WTC11 (cell line): ENCODE data around the gene EEA1. TPM values are rescaled to one million over a fixed set of nuclear protein-coding genes. Genes with fewer than 3 reads are reported as not detected.

Source experiments
- ATAC-seq: fragments of 200-7000 bp; cut with Tn5 transposase; 2 replicates; pipeline ENCODE4 v1.10.0; 2021; ENCODE audit warnings: mild to moderate bottlenecking, moderate library complexity
- CTCF ChIA-PET: fragments of 300-600 bp; sonication (Branson Sonifier 250); formaldehyde crosslinking; loops from one replicate; lab custom pipeline; 2021; ENCODE audit warnings: antibody characterized with exemption; lab: Charles Lee
- POLR2A ChIA-PET: fragments of 350-600 bp; sonication (Branson Sonifier 250); formaldehyde crosslinking; loops from one replicate; lab custom pipeline; 2021; ENCODE audit warnings: antibody characterized with exemption; lab: Charles Lee
- DNase-seq: peaks from one replicate; pipeline ENCODE4 v3.0.0; 2021; ENCODE audit warnings: low spot score
- H3K27ac Mint-ChIP-seq: 2 replicates; pipeline ENCODE4 v1.8.0; 2021; ENCODE audit warnings: mixed read lengths
- H3K27me3 Mint-ChIP-seq: 2 replicates; pipeline ENCODE4 v1.8.0; 2021; ENCODE audit warnings: low read depth, mild to moderate bottlenecking, moderate library complexity, mixed read lengths
- H3K36me3 Mint-ChIP-seq: 2 replicates; pipeline ENCODE4 v1.8.0; 2021; ENCODE audit warnings: mixed read lengths
- H3K4me1 Mint-ChIP-seq: 2 replicates; pipeline ENCODE4 v1.8.0; 2022; ENCODE audit warnings: mixed read lengths
- H3K4me3 Mint-ChIP-seq: 2 replicates; pipeline ENCODE4 v1.8.0; 2021; ENCODE audit warnings: mild to moderate bottlenecking, moderate library complexity, mixed read lengths
- H3K9me3 Mint-ChIP-seq: 2 replicates; pipeline ENCODE4 v1.8.0; 2021; ENCODE audit warnings: mixed read lengths
- AR ChIP-seq: fragments of 250-450 bp; sonication (Bioruptor Pico); IDR thresholded peaks from 2 replicates; pipeline ENCODE4 v1.9.0; 2021; ENCODE audit warnings: mild to moderate bottlenecking
- ATF1 ChIP-seq: sonication (generic); formaldehyde crosslinking; IDR thresholded peaks from 2 replicates; pipeline ENCODE4 v1.8.1; 2023; ENCODE audit warnings: mild to moderate bottlenecking, moderate library complexity, missing genetic modification reagents
- ATF2 ChIP-seq: sonication (generic); formaldehyde crosslinking; IDR thresholded peaks from 2 replicates; pipeline ENCODE4 v1.8.1; 2022; ENCODE audit warnings: low read depth, missing genetic modification reagents, borderline replicate concordance
- CDX4 ChIP-seq: fragments of 250-450 bp; sonication (Bioruptor Pico); IDR thresholded peaks from 2 replicates; pipeline ENCODE4 v1.9.0; 2021; ENCODE audit warnings: moderate library complexity, mild to moderate bottlenecking, inconsistent platforms, borderline replicate concordance
- CTCF ChIP-seq: fragments of 200-600 bp; IDR thresholded peaks from 2 replicates; pipeline ENCODE4 v1.8.0; 2022; ENCODE audit warnings: antibody characterized with exemption
- FOXP1 ChIP-seq: sonication (generic); formaldehyde crosslinking; IDR thresholded peaks from 2 replicates; pipeline ENCODE4 v1.8.0; 2022; ENCODE audit warnings: missing genetic modification reagents, mild to moderate bottlenecking, moderate library complexity, borderline replicate concordance
- HMGA2 ChIP-seq: fragments of 250-450 bp; sonication (Bioruptor Pico); IDR thresholded peaks from 2 replicates; pipeline ENCODE4 v1.4.0; 2021; ENCODE audit warnings: mild to moderate bottlenecking, moderate library complexity
- MAX ChIP-seq: sonication (generic); formaldehyde crosslinking; IDR thresholded peaks from 2 replicates; pipeline ENCODE4 v1.8.0; 2022; ENCODE audit warnings: mild to moderate bottlenecking, missing genetic modification reagents
- NFATC4 ChIP-seq: fragments of 250-450 bp; sonication (Bioruptor Pico); IDR thresholded peaks from 2 replicates; pipeline ENCODE4 v1.9.0; 2021; ENCODE audit warnings: mild to moderate bottlenecking
- NFE2L1 ChIP-seq: sonication (generic); formaldehyde crosslinking; IDR thresholded peaks from 2 replicates; pipeline ENCODE4 v1.8.1; 2023; ENCODE audit warnings: missing genetic modification reagents
- NFYB ChIP-seq: sonication (generic); formaldehyde crosslinking; conservative IDR thresholded peaks from 2 replicates; pipeline ENCODE4 v1.8.0; 2022; ENCODE audit warnings: low read depth, missing genetic modification reagents
- SP1 ChIP-seq: sonication (generic); formaldehyde crosslinking; conservative IDR thresholded peaks from 2 replicates; pipeline ENCODE4 v1.8.1; 2022; ENCODE audit warnings: missing genetic modification reagents
- TCF7 ChIP-seq: sonication (generic); formaldehyde crosslinking; IDR thresholded peaks from 2 replicates; pipeline ENCODE4 v1.8.0; 2022; ENCODE audit warnings: mild to moderate bottlenecking, low read depth, missing genetic modification reagents, moderate library complexity
- USF2 ChIP-seq: sonication (generic); formaldehyde crosslinking; IDR thresholded peaks from 2 replicates; pipeline ENCODE4 v1.8.1; 2023; ENCODE audit warnings: mild to moderate bottlenecking, missing genetic modification reagents, moderate library complexity
- ZBTB21 ChIP-seq: sonication (generic); formaldehyde crosslinking; IDR thresholded peaks from 2 replicates; pipeline ENCODE4 v1.8.1; 2023; ENCODE audit warnings: mild to moderate bottlenecking, missing genetic modification reagents, borderline replicate concordance
- ZNF263 ChIP-seq: sonication (generic); formaldehyde crosslinking; IDR thresholded peaks from 2 replicates; pipeline ENCODE4 v1.8.1; 2022; ENCODE audit warnings: low read depth, mild to moderate bottlenecking, moderate library complexity, missing genetic modification reagents
- ZNF281 ChIP-seq: sonication (generic); formaldehyde crosslinking; IDR thresholded peaks from 2 replicates; pipeline ENCODE4 v1.8.0; 2023; ENCODE audit warnings: mild to moderate bottlenecking, missing genetic modification reagents
- ZNF416 ChIP-seq: fragments of 250-450 bp; sonication (Bioruptor Pico); IDR thresholded peaks from 2 replicates; pipeline ENCODE4 v1.9.0; 2021; ENCODE audit warnings: mild to moderate bottlenecking, inconsistent platforms
- ZNF423 ChIP-seq: fragments of 250-450 bp; sonication (Bioruptor Pico); IDR thresholded peaks from 2 replicates; pipeline ENCODE4 v2.1.2; 2022; ENCODE audit warnings: mild to moderate bottlenecking, moderate library complexity
- ZNF671 ChIP-seq: fragments of 250-450 bp; sonication (Bioruptor Pico); IDR thresholded peaks from 2 replicates; pipeline ENCODE4 v1.8.0; 2021; ENCODE audit warnings: mild to moderate bottlenecking
- total RNA-seq: library from RNA; stranded (reverse); gene quantifications from 3 replicates; pipeline ENCODE4 v1.2.3, GENCODE V29; 2021

EEA1 gene
- total RNA-seq, 1 experiment from 2014 or later: 20.3 TPM

- ChIA-PET POLR2A (interaction anchor here (0.7 kb wide), 2 partner anchors 76 to 1003 kb away, joined by 3 to 4 read pairs; no protein-coding TSS in a partner anchor), CTCF (no interaction called here)
- ATAC-seq (no peak), DNase-seq (no peak)
- Mint-ChIP-seq H3K27ac (no peak overlapping the region), H3K4me3 (no peak overlapping the region), H3K27me3 (no peaks in the 10 kb centered on the region), H3K36me3 (peaks cover 26% of the 10 kb centered on the region), H3K4me1 (peaks cover 16% of the 10 kb centered on the region), H3K9me3 (peaks cover 22% of the 10 kb centered on the region)
- TF ChIP-seq ATF1 (no peak), ZNF416 (CRISPR knock-in tag) (no peak), ZNF671 (no peak), ZNF263 (CRISPR knock-in tag) (no peak), SP1 (CRISPR knock-in tag) (no peak), FOXP1 (CRISPR knock-in tag) (no peak), MAX (CRISPR knock-in tag) (no peak), TCF7 (CRISPR knock-in tag) (no peak), NFYB (no peak), CDX4 (CRISPR knock-in tag) (no peak), ZBTB21 (CRISPR knock-in tag) (no peak), ZNF423 (CRISPR knock-in tag) (no peak)
- TF ChIP-seq, all 79 proteins: peak for 0
Observed at GRCh38 chr12:92876496-92876895, 52.6 kb downstream of the EEA1 start.

GRCh38 chr12:92871116-92871515, 58.0 kb downstream of the EEA1 start:
- CTCF ChIA-PET: interaction anchor here (1.1 kb wide), 1 partner anchor 11 kb away, joined by 3 read pairs; no protein-coding TSS in a partner anchor
- 0 out of 2 replicates have a peak, but pooled peaks have one; percentile 3 for TF ChIP-seq HMGA2 (CRISPR knock-in tag)
- TF ChIP-seq ATF2 (CRISPR knock-in tag): no peak
- H3K9me3 Mint-ChIP-seq: no peaks in the 10 kb centered on the region
- H3K4me3 Mint-ChIP-seq: no peak overlapping the region
- DNase-seq (no peak), ATAC-seq (no peak)
- no peak overlapping the region for H3K27ac Mint-ChIP-seq
- no peaks in the 10 kb centered on the region for H3K27me3 Mint-ChIP-seq
- H3K36me3 Mint-ChIP-seq: no peaks in the 10 kb centered on the region
- H3K4me1 Mint-ChIP-seq: no peaks in the 10 kb centered on the region; the same call in 1 of the 2 replicates
- POLR2A ChIA-PET: no interaction called here

GRCh38 chr12:92866418-92866817, 62.7 kb downstream of the EEA1 start:
- CTCF ChIA-PET: no interaction called here
- H3K4me1 Mint-ChIP-seq: no peaks in the 10 kb centered on the region; the same call in 1 of the 2 replicates

More at GRCh38 chr12:92866418-92866817, 62.7 kb downstream of the EEA1 start:
- TF ChIP-seq ZNF281 (CRISPR knock-in tag) (no peak), ZNF671 (no peak), ATF2 (CRISPR knock-in tag) (no peak), NFE2L1 (CRISPR knock-in tag) (no peak), USF2 (CRISPR knock-in tag) (no peak), AR (CRISPR knock-in tag) (no peak), CTCF (no peak), NFATC4 (CRISPR knock-in tag) (no peak), ZNF263 (CRISPR knock-in tag) (no peak)
- ATAC-seq (no peak; the same call in 1 of the 2 replicates), DNase-seq (no peak)
- Mint-ChIP-seq H3K27ac (no peak overlapping the region), H3K27me3 (no peaks in the 10 kb centered on the region), H3K9me3 (no peaks in the 10 kb centered on the region), H3K36me3 (peaks cover 4% of the 10 kb centered on the region), H3K4me3 (no peak overlapping the region)
- POLR2A ChIA-PET: no interaction called here
